Measurements from ENCODE around the gene U2AF2.

DNA sequence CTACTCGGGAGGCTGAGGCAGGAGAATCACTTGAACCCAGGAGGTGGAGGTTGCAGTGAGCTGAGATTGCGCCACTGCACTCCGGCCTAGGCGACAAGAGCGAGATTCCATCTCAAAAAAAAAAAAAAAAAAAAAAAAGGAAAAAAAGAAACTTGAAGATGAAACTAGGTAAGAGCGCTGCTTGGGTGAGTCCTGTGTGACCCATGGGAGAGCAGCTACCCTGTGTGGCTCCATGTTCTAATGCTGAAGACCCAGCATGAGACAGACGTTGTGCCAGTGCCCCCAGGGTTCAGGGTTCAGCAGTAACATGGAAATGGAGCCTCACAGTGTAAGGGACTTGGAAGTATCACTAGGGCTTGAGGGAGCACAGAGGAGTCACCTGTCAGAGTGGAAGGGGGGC, 36.4 kb upstream of the U2AF2 start:
- TF ChIP-seq, protein P1, sequence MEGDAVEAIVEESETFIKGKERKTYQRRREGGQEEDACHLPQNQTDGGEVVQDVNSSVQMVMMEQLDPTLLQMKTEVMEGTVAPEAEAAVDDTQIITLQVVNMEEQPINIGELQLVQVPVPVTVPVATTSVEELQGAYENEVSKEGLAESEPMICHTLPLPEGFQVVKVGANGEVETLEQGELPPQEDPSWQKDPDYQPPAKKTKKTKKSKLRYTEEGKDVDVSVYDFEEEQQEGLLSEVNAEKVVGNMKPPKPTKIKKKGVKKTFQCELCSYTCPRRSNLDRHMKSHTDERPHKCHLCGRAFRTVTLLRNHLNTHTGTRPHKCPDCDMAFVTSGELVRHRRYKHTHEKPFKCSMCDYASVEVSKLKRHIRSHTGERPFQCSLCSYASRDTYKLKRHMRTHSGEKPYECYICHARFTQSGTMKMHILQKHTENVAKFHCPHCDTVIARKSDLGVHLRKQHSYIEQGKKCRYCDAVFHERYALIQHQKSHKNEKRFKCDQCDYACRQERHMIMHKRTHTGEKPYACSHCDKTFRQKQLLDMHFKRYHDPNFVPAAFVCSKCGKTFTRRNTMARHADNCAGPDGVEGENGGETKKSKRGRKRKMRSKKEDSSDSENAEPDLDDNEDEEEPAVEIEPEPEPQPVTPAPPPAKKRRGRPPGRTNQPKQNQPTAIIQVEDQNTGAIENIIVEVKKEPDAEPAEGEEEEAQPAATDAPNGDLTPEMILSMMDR (IDR thresholded peaks at IDR 0.05), result no peak
- no peak for TF ChIP-seq POLR2A (IDR thresholded peaks at IDR 0.05)

Data from heart left ventricle (tissue), 13 donors.